ENCODE results near the gene NFATC2. TPM values are rescaled to one million over a fixed set of nuclear protein-coding genes. Genes with fewer than 3 reads are reported as not detected.

Gene NFATC2
- total RNA-seq, 1 experiment from 2014 or later = 0.61 TPM

DNA sequence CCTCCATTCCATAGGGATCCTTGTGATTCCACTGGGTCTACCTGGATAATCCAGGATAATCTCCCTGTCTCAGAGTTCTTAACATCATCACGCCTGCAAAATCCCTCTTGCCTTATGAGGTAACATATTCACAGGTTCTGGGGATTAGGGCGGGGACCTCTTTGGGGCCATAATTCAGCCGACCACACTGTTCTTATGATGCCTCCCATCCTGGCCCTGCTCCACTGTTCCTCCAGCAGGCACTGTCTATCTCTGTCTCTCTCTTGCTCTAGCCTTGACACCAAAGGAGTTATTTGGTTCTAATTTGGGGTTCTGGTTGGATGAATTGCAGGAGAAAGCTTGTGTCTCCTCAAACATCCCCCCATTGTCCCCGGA is 168.1 kb downstream of the NFATC2 start:
- H3K79me1 ChIP-seq (ENCODE audit: insufficient read depth, low read depth, low read length, poor library complexity, severe bottlenecking) = no peaks in the 10 kb centered on the region
- H2BK120ac ChIP-seq (ENCODE audit: low read depth, low read length, poor library complexity, severe bottlenecking) = no peak overlapping the region
- H2BK15ac ChIP-seq (ENCODE audit: low read depth, low read length) = no peak overlapping the region
- no peak overlapping the region for H4K5ac ChIP-seq (ENCODE audit: insufficient read length, low read depth, low read length)
- no peak overlapping the region for H2BK12ac ChIP-seq (ENCODE audit: insufficient read length, low read depth, low read length)
- H2AK5ac ChIP-seq (ENCODE audit: insufficient read length, low read length) = no peak overlapping the region
- H3K27ac ChIP-seq (ENCODE audit: insufficient read length, low read depth, low read length) = no peak overlapping the region
- H3K56ac ChIP-seq (ENCODE audit: insufficient read length, low read depth, low read length) = no peak overlapping the region
- H3K14ac ChIP-seq (ENCODE audit: insufficient read depth, low read length) = no peak overlapping the region
- H3K18ac ChIP-seq (ENCODE audit: insufficient read length, low read depth, low read length) = no peak overlapping the region
- no peak overlapping the region for H4K8ac ChIP-seq (replicated peaks; ENCODE audit: insufficient read length, low read depth, low read length)
- H3K4me2 ChIP-seq (ENCODE audit: insufficient read depth, insufficient read length, low read length) = no peak overlapping the region
- H3K79me2 ChIP-seq (ENCODE audit: insufficient read depth, low read length) = no peaks in the 10 kb centered on the region
- H2AFZ ChIP-seq (ENCODE audit: low read length) = no peak overlapping the region
- H4K91ac ChIP-seq (ENCODE audit: insufficient read length, low read depth, low read length) = no peak overlapping the region
- no peaks in the 10 kb centered on the region for H3K27me3 ChIP-seq (ENCODE audit: insufficient read depth, low read length)
- H3K9ac ChIP-seq (ENCODE audit: extremely low read depth, insufficient read length, low read length) = no peak overlapping the region
- H2BK20ac ChIP-seq (ENCODE audit: low read depth, low read length, poor library complexity, severe bottlenecking) = no peak overlapping the region
- no peak overlapping the region for H2BK5ac ChIP-seq (ENCODE audit: insufficient read length, low read length)
- H3K23ac ChIP-seq (ENCODE audit: insufficient read length, low read depth, low read length) = no peak overlapping the region
- H3K4me1 Mint-ChIP-seq = peaks cover 17 to 23% of the 10 kb centered on the region in 2 experiments
- H3T11ph ChIP-seq (ENCODE audit: low read length) = no peak overlapping the region
- WGBS (ENCODE audit: extremely low coverage, insufficient read length, low lambda C conversion rate) = no CpG with 5 or more reads among the region's 4 CpGs
- no peaks in the 10 kb centered on the region for H3K9me3 ChIP-seq (ENCODE audit: control insufficient read depth, low read depth, low read length)
- no peak overlapping the region for H3K4ac ChIP-seq (ENCODE audit: low read depth, low read length)
- DNase-seq = no peak
- no peak overlapping the region for H3K4me3 Mint-ChIP-seq
- H3K27ac Mint-ChIP-seq = no peak overlapping the region
- TF ChIP-seq, protein P1, sequence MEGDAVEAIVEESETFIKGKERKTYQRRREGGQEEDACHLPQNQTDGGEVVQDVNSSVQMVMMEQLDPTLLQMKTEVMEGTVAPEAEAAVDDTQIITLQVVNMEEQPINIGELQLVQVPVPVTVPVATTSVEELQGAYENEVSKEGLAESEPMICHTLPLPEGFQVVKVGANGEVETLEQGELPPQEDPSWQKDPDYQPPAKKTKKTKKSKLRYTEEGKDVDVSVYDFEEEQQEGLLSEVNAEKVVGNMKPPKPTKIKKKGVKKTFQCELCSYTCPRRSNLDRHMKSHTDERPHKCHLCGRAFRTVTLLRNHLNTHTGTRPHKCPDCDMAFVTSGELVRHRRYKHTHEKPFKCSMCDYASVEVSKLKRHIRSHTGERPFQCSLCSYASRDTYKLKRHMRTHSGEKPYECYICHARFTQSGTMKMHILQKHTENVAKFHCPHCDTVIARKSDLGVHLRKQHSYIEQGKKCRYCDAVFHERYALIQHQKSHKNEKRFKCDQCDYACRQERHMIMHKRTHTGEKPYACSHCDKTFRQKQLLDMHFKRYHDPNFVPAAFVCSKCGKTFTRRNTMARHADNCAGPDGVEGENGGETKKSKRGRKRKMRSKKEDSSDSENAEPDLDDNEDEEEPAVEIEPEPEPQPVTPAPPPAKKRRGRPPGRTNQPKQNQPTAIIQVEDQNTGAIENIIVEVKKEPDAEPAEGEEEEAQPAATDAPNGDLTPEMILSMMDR (conservative IDR thresholded peaks at IDR 0.05) = no peak
- no peaks in the 10 kb centered on the region for H3K23me2 ChIP-seq (ENCODE audit: insufficient read length, low read depth, low read length, poor library complexity, severe bottlenecking)
- no peaks in the 10 kb centered on the region for H3K36me3 Mint-ChIP-seq (ENCODE audit: insufficient read depth in 1 of 3, low read depth in 3 of 3)
- no peaks in the 10 kb centered on the region for H3K4me1 ChIP-seq (ENCODE audit: insufficient read depth, low read length)
- H3K9me3 Mint-ChIP-seq = no peaks in the 10 kb centered on the region
- no peaks in the 10 kb centered on the region for H4K20me1 ChIP-seq (ENCODE audit: control insufficient read depth, insufficient read depth, insufficient read length)
- H3K27me3 Mint-ChIP-seq (ENCODE audit: low read depth) = peaks cover 2% of the 10 kb centered on the region
